ENCODE measurements around the gene FBXO47.

GRCh38 chr17:38893607-38894006 is 73.6 kb downstream of the FBXO47 start:
- TF ChIP-seq JUNB (IDR thresholded peaks at IDR 0.05) = no peak
- TF ChIP-seq RELA (IDR thresholded peaks at IDR 0.05; ENCODE audit: borderline replicate concordance, partially characterized antibody) = no peak
- no peak for TF ChIP-seq CTCF (IDR thresholded peaks at IDR 0.05 in 2 of 3, conservative IDR thresholded peaks at IDR 0.05 in 1 of 3; ENCODE audit: control insufficient read depth in 2 of 3, extremely low read depth in 1 of 3, insufficient read depth in 1 of 3, low read depth in 3 of 3, low read length in 3 of 3)
- no peak for TF ChIP-seq STAT3 (IDR thresholded peaks at IDR 0.05; ENCODE audit: low read depth, low read length)
- TF ChIP-seq FOXK2 (IDR thresholded peaks at IDR 0.05) = no peak
- TF ChIP-seq POLR2A (IDR thresholded peaks at IDR 0.05; ENCODE audit: low read depth, low read length) = no peak; the same call in 1 of the 2 replicates
- TF ChIP-seq E4F1 (IDR thresholded peaks at IDR 0.05; ENCODE audit: borderline replicate concordance, partially characterized antibody) = no peak
- TF ChIP-seq JUND (IDR thresholded peaks at IDR 0.05; ENCODE audit: low read depth, low read length) = no peak
- TF ChIP-seq HCFC1 (IDR thresholded peaks at IDR 0.05; ENCODE audit: low read length) = no peak
- no peak for TF ChIP-seq ZBED1 (IDR thresholded peaks at IDR 0.05; ENCODE audit: borderline replicate concordance)
- no peak for TF ChIP-seq ZNF274 (IDR thresholded peaks at IDR 0.05; ENCODE audit: insufficient read depth, insufficient read length)
- TF ChIP-seq NBN (IDR thresholded peaks at IDR 0.05) = no peak
- no peak for TF ChIP-seq HDAC2 (IDR thresholded peaks at IDR 0.05)
